ENCODE results near the gene PLCL2. TPM values are rescaled to one million over a fixed set of nuclear protein-coding genes. Genes with fewer than 3 reads are reported as not detected.

Gene PLCL2
- 64.5 TPM for total RNA-seq
- long read RNA-seq, full-length matches to known transcripts = 48 of 134 reads
- long read RNA-seq, partial matches to known transcripts = 13 of 134 reads
- long read RNA-seq, other reads (novel, unspliced or antisense) = 73 of 134 reads

GRCh38 chr3:16884748-16885592 is at the start of gene PLCL2:
PLCL2 (plus strand) TSS chr3:16884955; CDS start chr3:16885040, 85 bp downstream.
- DNase-seq (peak; percentile 74), ATAC-seq (ENCODE audit: poor library complexity) (peak; percentile 46)
- intact Hi-C loops (cut with DNase I) = no loop called here

GRCh38 chr3:16836505-16837237 is 48.1 kb upstream of the PLCL2 start:
- ATAC-seq (ENCODE audit: poor library complexity) = no peak
- no peak for DNase-seq
- intact Hi-C loops (cut with DNase I) = no loop called here

- DNase-seq = peak; percentile 70
- intact Hi-C loops (cut with DNase I) = no loop called here
- peak; percentile 59 for ATAC-seq (ENCODE audit: poor library complexity)
These were observed 47.2 kb upstream of the PLCL2 start for GRCh38 chr3:16837602-16838001.

GRCh38 chr3:16838561-16838960 is 46.2 kb upstream of the PLCL2 start:
- DNase-seq (no peak), ATAC-seq (ENCODE audit: poor library complexity) (peak; percentile 54)
- intact Hi-C loops (cut with DNase I) = no loop called here

- intact Hi-C loops (cut with DNase I) = no loop called here
- no peak for DNase-seq
- ATAC-seq (ENCODE audit: poor library complexity) = no peak
These were observed 45.3 kb upstream of the PLCL2 start for GRCh38 chr3:16839271-16840100.

GRCh38 chr3:16840101-16840424 is 44.7 kb upstream of the PLCL2 start:
- ATAC-seq (ENCODE audit: poor library complexity) (no peak), DNase-seq (no peak)
- intact Hi-C loops (cut with DNase I) = no loop called here

GRCh38 chr3:16841041-16841753 is 43.6 kb upstream of the PLCL2 start:
- no peak for DNase-seq
- ATAC-seq (ENCODE audit: poor library complexity) = no peak
- intact Hi-C loops (cut with DNase I) = no loop called here

GRCh38 chr3:16841904-16842271 is 42.9 kb upstream of the PLCL2 start:
- intact Hi-C loops (cut with DNase I) = no loop called here
- ATAC-seq (ENCODE audit: poor library complexity) (no peak), DNase-seq (peak; percentile 62)

- intact Hi-C loops (cut with DNase I) = no loop called here
- peak; percentile 65 for DNase-seq
These were observed 42.2 kb upstream of the PLCL2 start for GRCh38 chr3:16842272-16843270.

GRCh38 chr3:16844222-16844621 is 40.5 kb upstream of the PLCL2 start:
- DNase-seq (no peak), ATAC-seq (ENCODE audit: poor library complexity) (no peak)
- intact Hi-C loops (cut with DNase I) = no loop called here

More at GRCh38 chr3:16842272-16843270, 42.2 kb upstream of the PLCL2 start:
- ATAC-seq (ENCODE audit: poor library complexity) = peak; percentile 51

- no peak for ATAC-seq (ENCODE audit: poor library complexity)
These were observed 40.0 kb upstream of the PLCL2 start for GRCh38 chr3:16844791-16845190.

GRCh38 chr3:16846373-16847080 is 38.2 kb upstream of the PLCL2 start:
- intact Hi-C loops (cut with DNase I) = no loop called here
- no peak for DNase-seq
- ATAC-seq (ENCODE audit: poor library complexity) = no peak

More at GRCh38 chr3:16844791-16845190, 40.0 kb upstream of the PLCL2 start:
- DNase-seq = no peak
- intact Hi-C loops (cut with DNase I) = no loop called here

GRCh38 chr3:16848007-16848406 is 36.7 kb upstream of the PLCL2 start:
- intact Hi-C loops (cut with DNase I) = no loop called here
- DNase-seq (no peak), ATAC-seq (ENCODE audit: poor library complexity) (no peak)

- intact Hi-C loops (cut with DNase I) = no loop called here
- ATAC-seq (ENCODE audit: poor library complexity) (peak; percentile 80), DNase-seq (peak; percentile 52)
These were observed 35.5 kb upstream of the PLCL2 start for GRCh38 chr3:16849229-16849628.

- ATAC-seq (ENCODE audit: poor library complexity) (peak; percentile 69), DNase-seq (no peak)
- intact Hi-C loops (cut with DNase I) = no loop called here
These were observed 35.0 kb upstream of the PLCL2 start for GRCh38 chr3:16849795-16850194.

- DNase-seq (no peak), ATAC-seq (ENCODE audit: poor library complexity) (no peak)
- intact Hi-C loops (cut with DNase I) = no loop called here
These were observed 29.3 kb upstream of the PLCL2 start for GRCh38 chr3:16855497-16855896.

GRCh38 chr3:16860234-16860633 is 24.5 kb upstream of the PLCL2 start:
- no peak for DNase-seq
- ATAC-seq (ENCODE audit: poor library complexity) = no peak
- intact Hi-C loops (cut with DNase I) = no loop called here
